K562 (cell line): ENCODE data around the gene EPDR1. TPM values are rescaled to one million over a fixed set of nuclear protein-coding genes. Genes with fewer than 3 reads are reported as not detected.

Experiments
- ARID1B ChIP-seq: fragments of 450-650 bp; IDR thresholded peaks from 2 replicates; pipeline ENCODE4 v1.6.1; 2016; ENCODE audit warnings: antibody characterized with exemption, mild to moderate bottlenecking, inconsistent platforms
- DPF2 ChIP-seq: fragments of 450-650 bp; IDR thresholded peaks from 2 replicates; pipeline ENCODE4 v1.6.1; 2016
- NCOA6 ChIP-seq: fragments of 450-650 bp; IDR thresholded peaks from 2 replicates; pipeline ENCODE4 v1.6.1; 2017; ENCODE audit warnings: mild to moderate bottlenecking
- NFATC3 ChIP-seq: fragments of 450-650 bp; IDR thresholded peaks from 2 replicates; pipeline ENCODE4 v1.6.1; 2017; ENCODE audit warnings: mild to moderate bottlenecking
- TEAD4 ChIP-seq, 2 experiments: sonication (generic) in 1 of 2; formaldehyde crosslinking in 1 of 2; IDR thresholded peaks; 2 replicates each; pipeline versions ENCODE4 v1.6.1 to v1.8.0; 2012 to 2022; ENCODE audit warnings: borderline replicate concordance in 1 of 2, inconsistent platforms in 1 of 2, low read length in 1 of 2, mild to moderate bottlenecking in 1 of 2, missing genetic modification reagents in 1 of 2
- ZKSCAN8 ChIP-seq: fragments of 200-800 bp; sonication (Bioruptor generic); IDR thresholded peaks from 2 replicates; pipeline ENCODE4 v1.6.1; 2016; ENCODE audit warnings: missing genetic modification characterization, missing compliant biosample characterization
- polyA plus RNA-seq, 8 experiments: library from polyadenylated mRNA; depleted of rRNA in 4 of 8; stranded (reverse) in 5 of 8; unstranded in 3 of 8; fragments of >200 nt; fragmentation: Nextera tagmentation in 2 of 8; fragmentation: Illumina TruSeq in 1 of 8; extraction: Ambion mirVana in 2 of 8; extraction: Trizol in 1 of 8; gene quantifications; 2 replicates each; pipeline versions ENCODE4 v1.2.1 to v1.2.3, GENCODE V29; 2011 to 2014; ENCODE audit warnings: inconsistent platforms in 1 of 8, missing spikeins in 1 of 8
- total RNA-seq, 7 experiments: library from RNA; depleted of rRNA in 6 of 7; stranded (reverse); fragments of >200 nt in 6 of 7; fragmentation: Illumina TruSeq in 2 of 7; extraction: Trizol in 2 of 7; gene quantifications; 2 replicates each; pipeline versions ENCODE4 v1.2.1 to v1.2.3, GENCODE V29; 2011 to 2021; ENCODE audit warnings: low replicate concordance in 1 of 7
- TF ChIP-seq, protein P1 (sequence below): sonication (generic); formaldehyde crosslinking; IDR thresholded peaks from 2 replicates; pipeline ENCODE4 v1.8.0; 2022; ENCODE audit warnings: missing genetic modification reagents, mild to moderate bottlenecking, moderate library complexity, borderline replicate concordance
- TF ChIP-seq, protein P2 (sequence below): fragments of 250-450 bp; sonication (Bioruptor Pico); IDR thresholded peaks from 2 replicates; pipeline ENCODE4 v1.4.0; 2020; ENCODE audit warnings: mild to moderate bottlenecking, moderate library complexity, borderline replicate concordance
- TF ChIP-seq, protein P3 (sequence below): IDR thresholded peaks from 2 replicates; pipeline ENCODE4 v1.6.1; 2011; ENCODE audit warnings: borderline replicate concordance, low read depth, mild to moderate bottlenecking, moderate library complexity, low read length; ENCODE audit not compliant: insufficient read depth, poor library complexity, severe bottlenecking

EPDR1 gene
- total and polyA plus RNA-seq, 9 of the 15 experiments (the other 6 are each of a cell fraction or from before 2014, with no cell fraction given) = 0.01 to 0.11 TPM; not detected in 7

GRCh38 chr7:37912756-37913155 is 7.7 kb upstream of the EPDR1 start (continued):
- TF ChIP-seq, protein P1, sequence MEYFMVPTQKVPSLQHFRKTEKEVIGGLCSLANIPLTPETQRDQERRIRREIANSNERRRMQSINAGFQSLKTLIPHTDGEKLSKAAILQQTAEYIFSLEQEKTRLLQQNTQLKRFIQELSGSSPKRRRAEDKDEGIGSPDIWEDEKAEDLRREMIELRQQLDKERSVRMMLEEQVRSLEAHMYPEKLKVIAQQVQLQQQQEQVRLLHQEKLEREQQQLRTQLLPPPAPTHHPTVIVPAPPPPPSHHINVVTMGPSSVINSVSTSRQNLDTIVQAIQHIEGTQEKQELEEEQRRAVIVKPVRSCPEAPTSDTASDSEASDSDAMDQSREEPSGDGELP (CRISPR knock-in tag) = no peak
- TF ChIP-seq ARID1B = 0 out of 2 replicates have a peak, but pooled peaks have one; percentile 1
- no peak for TF ChIP-seq ZKSCAN8 (CRISPR knock-in tag)
- no peak for TF ChIP-seq NCOA6
- TF ChIP-seq, protein P2, sequence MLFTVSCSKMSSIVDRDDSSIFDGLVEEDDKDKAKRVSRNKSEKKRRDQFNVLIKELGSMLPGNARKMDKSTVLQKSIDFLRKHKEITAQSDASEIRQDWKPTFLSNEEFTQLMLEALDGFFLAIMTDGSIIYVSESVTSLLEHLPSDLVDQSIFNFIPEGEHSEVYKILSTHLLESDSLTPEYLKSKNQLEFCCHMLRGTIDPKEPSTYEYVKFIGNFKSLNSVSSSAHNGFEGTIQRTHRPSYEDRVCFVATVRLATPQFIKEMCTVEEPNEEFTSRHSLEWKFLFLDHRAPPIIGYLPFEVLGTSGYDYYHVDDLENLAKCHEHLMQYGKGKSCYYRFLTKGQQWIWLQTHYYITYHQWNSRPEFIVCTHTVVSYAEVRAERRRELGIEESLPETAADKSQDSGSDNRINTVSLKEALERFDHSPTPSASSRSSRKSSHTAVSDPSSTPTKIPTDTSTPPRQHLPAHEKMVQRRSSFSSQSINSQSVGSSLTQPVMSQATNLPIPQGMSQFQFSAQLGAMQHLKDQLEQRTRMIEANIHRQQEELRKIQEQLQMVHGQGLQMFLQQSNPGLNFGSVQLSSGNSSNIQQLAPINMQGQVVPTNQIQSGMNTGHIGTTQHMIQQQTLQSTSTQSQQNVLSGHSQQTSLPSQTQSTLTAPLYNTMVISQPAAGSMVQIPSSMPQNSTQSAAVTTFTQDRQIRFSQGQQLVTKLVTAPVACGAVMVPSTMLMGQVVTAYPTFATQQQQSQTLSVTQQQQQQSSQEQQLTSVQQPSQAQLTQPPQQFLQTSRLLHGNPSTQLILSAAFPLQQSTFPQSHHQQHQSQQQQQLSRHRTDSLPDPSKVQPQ (CRISPR knock-in tag) = no peak
- TF ChIP-seq NFATC3 = no peak
- TF ChIP-seq, protein P3, sequence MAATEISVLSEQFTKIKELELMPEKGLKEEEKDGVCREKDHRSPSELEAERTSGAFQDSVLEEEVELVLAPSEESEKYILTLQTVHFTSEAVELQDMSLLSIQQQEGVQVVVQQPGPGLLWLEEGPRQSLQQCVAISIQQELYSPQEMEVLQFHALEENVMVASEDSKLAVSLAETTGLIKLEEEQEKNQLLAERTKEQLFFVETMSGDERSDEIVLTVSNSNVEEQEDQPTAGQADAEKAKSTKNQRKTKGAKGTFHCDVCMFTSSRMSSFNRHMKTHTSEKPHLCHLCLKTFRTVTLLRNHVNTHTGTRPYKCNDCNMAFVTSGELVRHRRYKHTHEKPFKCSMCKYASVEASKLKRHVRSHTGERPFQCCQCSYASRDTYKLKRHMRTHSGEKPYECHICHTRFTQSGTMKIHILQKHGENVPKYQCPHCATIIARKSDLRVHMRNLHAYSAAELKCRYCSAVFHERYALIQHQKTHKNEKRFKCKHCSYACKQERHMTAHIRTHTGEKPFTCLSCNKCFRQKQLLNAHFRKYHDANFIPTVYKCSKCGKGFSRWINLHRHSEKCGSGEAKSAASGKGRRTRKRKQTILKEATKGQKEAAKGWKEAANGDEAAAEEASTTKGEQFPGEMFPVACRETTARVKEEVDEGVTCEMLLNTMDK = no peak
- peak; percentile 62 for TF ChIP-seq TEAD4 (IDR thresholded peaks at IDR 0.05; ENCODE audit: low read length)
- no peak for TF ChIP-seq TEAD4 (CRISPR knock-in tag; IDR thresholded peaks at IDR 0.05; ENCODE audit: borderline replicate concordance)
- TF ChIP-seq DPF2 = no peak
